ENCODE results near the gene KRT17.

- TF ChIP-seq, protein P1, sequence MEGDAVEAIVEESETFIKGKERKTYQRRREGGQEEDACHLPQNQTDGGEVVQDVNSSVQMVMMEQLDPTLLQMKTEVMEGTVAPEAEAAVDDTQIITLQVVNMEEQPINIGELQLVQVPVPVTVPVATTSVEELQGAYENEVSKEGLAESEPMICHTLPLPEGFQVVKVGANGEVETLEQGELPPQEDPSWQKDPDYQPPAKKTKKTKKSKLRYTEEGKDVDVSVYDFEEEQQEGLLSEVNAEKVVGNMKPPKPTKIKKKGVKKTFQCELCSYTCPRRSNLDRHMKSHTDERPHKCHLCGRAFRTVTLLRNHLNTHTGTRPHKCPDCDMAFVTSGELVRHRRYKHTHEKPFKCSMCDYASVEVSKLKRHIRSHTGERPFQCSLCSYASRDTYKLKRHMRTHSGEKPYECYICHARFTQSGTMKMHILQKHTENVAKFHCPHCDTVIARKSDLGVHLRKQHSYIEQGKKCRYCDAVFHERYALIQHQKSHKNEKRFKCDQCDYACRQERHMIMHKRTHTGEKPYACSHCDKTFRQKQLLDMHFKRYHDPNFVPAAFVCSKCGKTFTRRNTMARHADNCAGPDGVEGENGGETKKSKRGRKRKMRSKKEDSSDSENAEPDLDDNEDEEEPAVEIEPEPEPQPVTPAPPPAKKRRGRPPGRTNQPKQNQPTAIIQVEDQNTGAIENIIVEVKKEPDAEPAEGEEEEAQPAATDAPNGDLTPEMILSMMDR (IDR thresholded peaks at IDR 0.05) = no peak
- TF ChIP-seq POLR2A (IDR thresholded peaks at IDR 0.05; ENCODE audit: low read depth) = no peak
These were observed 36.1 kb downstream of the KRT17 start for GRCh38 chr17:41588126-41588810.
